ENCODE measurements around the gene MED27. TPM values are rescaled to one million over a fixed set of nuclear protein-coding genes. Genes with fewer than 3 reads are reported as not detected.

MED27 gene
- total and polyA plus RNA-seq, 9 of the 15 experiments (the other 6 are each of a cell fraction or from before 2014, with no cell fraction given) = 24.4 to 91.0 (median 36.1) TPM

DNA sequence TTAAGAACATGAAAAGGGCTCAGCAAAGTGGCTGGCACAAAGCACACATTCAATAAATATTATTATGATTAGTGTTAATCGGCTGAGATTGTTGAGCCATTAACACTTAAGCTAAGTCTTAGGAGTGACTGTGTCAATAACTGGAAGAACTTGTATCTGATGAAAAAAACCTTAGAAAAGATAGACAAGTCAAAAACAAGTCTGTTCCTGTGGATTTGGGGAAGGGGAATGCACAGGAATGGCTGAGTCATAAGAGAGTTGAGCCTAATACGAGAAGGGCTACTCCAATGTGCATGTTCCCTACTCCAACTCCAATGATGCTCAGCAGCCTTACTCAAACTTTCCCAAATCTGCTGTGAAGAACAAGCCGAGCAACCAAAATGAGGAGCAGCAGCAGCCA, 53.9 kb downstream of the MED27 start:
- FAIRE-seq (no peak), ATAC-seq (no peak), DNase-seq (ENCODE audit: extremely low read depth in 1 of 4, low spot score in 3 of 4) (no peak)
- no peaks in the 10 kb centered on the region; the same call in 2 of the 3 replicates for H3K79me2 ChIP-seq (ENCODE audit: control insufficient read depth, insufficient read depth, low read length)
- no peak overlapping the region for H3K9ac ChIP-seq (ENCODE audit: insufficient read depth in 1 of 2, low read depth in 2 of 2, low read length in 2 of 2)
- H3K4me1 ChIP-seq (replicated peaks in 1 of 2; ENCODE audit: control insufficient read depth in 2 of 2, insufficient read depth in 2 of 2, low read length in 2 of 2) = no peaks in the 10 kb centered on the region
- H3K36me3 ChIP-seq (ENCODE audit: control insufficient read depth, insufficient read depth, low read length) = no peaks in the 10 kb centered on the region
- POLR2A ChIA-PET = no interaction called here
- H3K9me3 ChIP-seq (replicated peaks; ENCODE audit: control insufficient read depth, insufficient read depth, low read depth, low read length) = no peaks in the 10 kb centered on the region
- no peak overlapping the region for H3K4me2 ChIP-seq (ENCODE audit: insufficient read depth, low read length)
- CTCF ChIA-PET (ENCODE audit: low intra/inter-chr PET ratio) = no interaction called here
- no peaks in the 10 kb centered on the region for H3K27me3 ChIP-seq (ENCODE audit: control insufficient read depth in 2 of 2, insufficient read depth in 2 of 2, low read length in 2 of 2)
- intact Hi-C loops (cut with micrococcal nuclease) = no loop called here
- no peaks in the 10 kb centered on the region for H3K9me1 ChIP-seq (ENCODE audit: control insufficient read depth, insufficient read depth, low read length)
- H3K27ac ChIP-seq (ENCODE audit: extremely low read depth, low read depth, low read length) = no peak overlapping the region
- H4K20me1 ChIP-seq (replicated peaks; ENCODE audit: control insufficient read depth, insufficient read depth, low read length) = peaks cover 23% of the 10 kb centered on the region
- BruUV-seq (replicated peaks) = no TSS peak
- 69% methylated on average over 3 of the region's 3 CpGs for WGBS (ENCODE audit: insufficient coverage, low coverage, missing lambda C conversion rate)
- H3K4me3 ChIP-seq = no peak overlapping the region
- no peak overlapping the region for H2AFZ ChIP-seq (ENCODE audit: low read depth, low read length)
- in situ Hi-C loops (cut with MboI) = no loop called here
- TF ChIP-seq ZFPM2 (CRISPR knock-in tag; IDR thresholded peaks at IDR 0.05) = no peak
- TF ChIP-seq SMARCB1 (IDR thresholded peaks at IDR 0.05; ENCODE audit: insufficient read length, low read depth) = no peak
- no peak for TF ChIP-seq SMAD1 (IDR thresholded peaks at IDR 0.05; ENCODE audit: low read depth, low read length, partially characterized antibody)
- no peak for TF ChIP-seq NR4A1 (CRISPR knock-in tag; IDR thresholded peaks at IDR 0.05)
- no peak for TF ChIP-seq NR4A1 (tag; IDR thresholded peaks at IDR 0.05)
- no peak for TF ChIP-seq USF2 (CRISPR knock-in tag; IDR thresholded peaks at IDR 0.05)
- TF ChIP-seq, protein P1, sequence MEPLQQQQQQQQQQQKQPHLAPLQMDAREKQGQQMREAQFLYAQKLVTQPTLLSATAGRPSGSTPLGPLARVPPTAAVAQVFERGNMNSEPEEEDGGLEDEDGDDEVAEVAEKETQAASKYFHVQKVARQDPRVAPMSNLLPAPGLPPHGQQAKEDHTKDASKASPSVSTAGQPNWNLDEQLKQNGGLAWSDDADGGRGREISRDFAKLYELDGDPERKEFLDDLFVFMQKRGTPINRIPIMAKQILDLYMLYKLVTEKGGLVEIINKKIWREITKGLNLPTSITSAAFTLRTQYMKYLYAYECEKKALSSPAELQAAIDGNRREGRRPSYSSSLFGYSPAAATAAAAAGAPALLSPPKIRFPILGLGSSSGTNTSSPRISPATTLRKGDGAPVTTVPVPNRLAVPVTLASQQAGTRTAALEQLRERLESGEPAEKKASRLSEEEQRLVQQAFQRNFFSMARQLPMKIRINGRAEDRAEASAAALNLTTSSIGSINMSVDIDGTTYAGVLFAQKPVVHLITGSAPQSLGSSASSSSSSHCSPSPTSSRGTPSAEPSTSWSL (CRISPR knock-in tag; IDR thresholded peaks at IDR 0.05; ENCODE audit: borderline replicate concordance) = no peak
- TF ChIP-seq PCBP2 (IDR thresholded peaks at IDR 0.05; ENCODE audit: low read depth, low read length, poor library complexity, severe bottlenecking) = no peak
- no peak for TF ChIP-seq ZNF551 (CRISPR knock-in tag; IDR thresholded peaks at IDR 0.05)
- no peak for TF ChIP-seq ZBED1 (IDR thresholded peaks at IDR 0.05)
- TF ChIP-seq ZNF224 (CRISPR knock-in tag; IDR thresholded peaks at IDR 0.05) = no peak
- TF ChIP-seq MYC (IDR thresholded peaks at IDR 0.05; ENCODE audit: low read depth, low read length) = no peak
- TF ChIP-seq MYC (CRISPR knock-in tag; IDR thresholded peaks at IDR 0.05; ENCODE audit: borderline replicate concordance, low read depth) = no peak
- TF ChIP-seq ESRRB (CRISPR knock-in tag; IDR thresholded peaks at IDR 0.05; ENCODE audit: borderline replicate concordance) = no peak
- TF ChIP-seq ZNF449 (CRISPR knock-in tag; IDR thresholded peaks at IDR 0.05) = no peak
- TF ChIP-seq ZC3H4 (CRISPR knock-in tag; IDR thresholded peaks at IDR 0.05; ENCODE audit: borderline replicate concordance) = no peak
- TF ChIP-seq RNF219 (CRISPR knock-in tag; IDR thresholded peaks at IDR 0.05) = no peak

All from K562 (cell line).